KMS-11 (cell line): Measurements from ENCODE around the gene PTPRN2.

Experiments used
- H2AFZ ChIP-seq: fragments of 200-600 bp; sonication (generic); 2 replicates; pipeline ENCODE4 v1.6.1; 2016; ENCODE audit warnings: antibody characterized with exemption, mixed run types, low read depth
- H3K27ac ChIP-seq: fragments of 200-600 bp; sonication (generic); 2 replicates; pipeline ENCODE4 v1.6.1; 2016; ENCODE audit warnings: mild to moderate bottlenecking, mixed run types
- H3K27me3 ChIP-seq: fragments of 200-600 bp; sonication (generic); 2 replicates; pipeline ENCODE4 v1.6.1; 2017; ENCODE audit warnings: mild to moderate bottlenecking, low read depth, mixed run types, moderate library complexity; ENCODE audit not compliant: insufficient read depth
- H3K36me3 ChIP-seq: fragments of 200-600 bp; sonication (generic); 2 replicates; pipeline ENCODE4 v1.6.1; 2017; ENCODE audit warnings: mild to moderate bottlenecking, mixed run types; ENCODE audit not compliant: insufficient read depth
- H3K4me1 ChIP-seq: fragments of 200-600 bp; sonication (generic); 2 replicates; pipeline ENCODE4 v1.6.1; 2016; ENCODE audit warnings: mild to moderate bottlenecking, low read depth, mixed run types; ENCODE audit not compliant: poor library complexity, severe bottlenecking
- H3K4me2 ChIP-seq: fragments of 200-600 bp; sonication (generic); 2 replicates; pipeline ENCODE4 v1.7.0; 2016; ENCODE audit warnings: mild to moderate bottlenecking, mixed run types
- H3K4me3 ChIP-seq: fragments of 200-600 bp; sonication (generic); IDR thresholded peaks from 2 replicates; pipeline ENCODE4 v1.6.1; 2017; ENCODE audit warnings: low read depth, low read length, mixed read lengths; ENCODE audit not compliant: insufficient read depth
- H3K79me2 ChIP-seq: fragments of 200-600 bp; sonication (generic); 2 replicates; pipeline ENCODE4 v1.6.1; 2016; ENCODE audit warnings: low read depth, mixed run types; ENCODE audit not compliant: insufficient read depth
- H3K9ac ChIP-seq: fragments of 200-600 bp; sonication (generic); 2 replicates; pipeline ENCODE4 v1.6.1; 2016; ENCODE audit warnings: mild to moderate bottlenecking, mixed run types
- H4K20me1 ChIP-seq: fragments of 200-600 bp; sonication (generic); 2 replicates; pipeline ENCODE4 v1.6.1; 2016; ENCODE audit warnings: mild to moderate bottlenecking, mixed run types; ENCODE audit not compliant: insufficient read depth
- CTCF ChIP-seq: fragments of 200-600 bp; sonication (generic); conservative IDR thresholded peaks from 2 replicates; pipeline ENCODE4 v1.6.1; 2017; ENCODE audit warnings: low read depth, mild to moderate bottlenecking, antibody characterized with exemption, low read length, moderate library complexity, mixed read lengths

PTPRN2 gene

GRCh38 chr7:157543791-157544190 is 1043.8 kb downstream of the PTPRN2 start:
- Histone ChIP-seq H3K79me2 (no peaks in the 10 kb centered on the region), H3K27ac (no peak overlapping the region), H3K9ac (no peak overlapping the region), H4K20me1 (no peaks in the 10 kb centered on the region), H3K4me2 (no peak overlapping the region), H3K36me3 (no peaks in the 10 kb centered on the region), H3K27me3 (peaks cover 42% of the 10 kb centered on the region), H2AFZ (no peak overlapping the region), H3K4me1 (no peaks in the 10 kb centered on the region), H3K4me3 (no peak overlapping the region)
- TF ChIP-seq CTCF, result no peak

GRCh38 chr7:157543276-157543675 is 1044.3 kb downstream of the PTPRN2 start:
- no peaks in the 10 kb centered on the region for H3K4me1 ChIP-seq
- no peaks in the 10 kb centered on the region for H4K20me1 ChIP-seq
- H3K9ac ChIP-seq, result no peak overlapping the region
- no peak for TF ChIP-seq CTCF
- no peak overlapping the region for H3K4me2 ChIP-seq
- no peaks in the 10 kb centered on the region for H3K36me3 ChIP-seq
- H3K27ac ChIP-seq, result no peak overlapping the region
- no peak overlapping the region for H3K4me3 ChIP-seq
- H2AFZ ChIP-seq, result no peak overlapping the region
- H3K79me2 ChIP-seq, result no peaks in the 10 kb centered on the region
- peaks cover 42% of the 10 kb centered on the region for H3K27me3 ChIP-seq

- no peaks in the 10 kb centered on the region for H3K36me3 ChIP-seq
- no peak overlapping the region for H3K27ac ChIP-seq
- no peaks in the 10 kb centered on the region for H4K20me1 ChIP-seq
- H3K79me2 ChIP-seq, result no peaks in the 10 kb centered on the region
- H3K27me3 ChIP-seq, result peaks cover 37% of the 10 kb centered on the region
- no peaks in the 10 kb centered on the region for H3K4me1 ChIP-seq
- no peak overlapping the region for H3K4me2 ChIP-seq
- no peak overlapping the region for H3K4me3 ChIP-seq
- no peak for TF ChIP-seq CTCF
- no peak overlapping the region for H2AFZ ChIP-seq
- no peak overlapping the region for H3K9ac ChIP-seq
Observed at GRCh38 chr7:157542068-157543021, 1045.3 kb downstream of the PTPRN2 start.

GRCh38 chr7:157541295-157542067 is 1046.1 kb downstream of the PTPRN2 start:
- Histone ChIP-seq H3K27me3 (peaks cover 33% of the 10 kb centered on the region), H3K4me1 (no peaks in the 10 kb centered on the region), H3K36me3 (no peaks in the 10 kb centered on the region), H3K27ac (no peak overlapping the region), H4K20me1 (no peaks in the 10 kb centered on the region), H3K9ac (no peak overlapping the region), H3K79me2 (no peaks in the 10 kb centered on the region), H3K4me3 (no peak overlapping the region), H2AFZ (no peak overlapping the region), H3K4me2 (no peak overlapping the region)
- TF ChIP-seq CTCF, result no peak
